HEK293T (cell line): ENCODE data around the gene EME2.

Experiments used
- ARNT ChIP-seq: fragments of 450-650 bp; IDR thresholded peaks from 2 replicates; pipeline ENCODE4 v1.6.1; 2017; ENCODE audit warnings: mild to moderate bottlenecking
- ELF4 ChIP-seq: fragments of 450-650 bp; IDR thresholded peaks from 2 replicates; pipeline ENCODE4 v1.6.1; 2017; ENCODE audit warnings: antibody characterized with exemption
- FOXM1 ChIP-seq: fragments of 450-650 bp; IDR thresholded peaks from 2 replicates; pipeline ENCODE4 v1.6.1; 2017; ENCODE audit warnings: mild to moderate bottlenecking, borderline replicate concordance
- HDGF ChIP-seq: fragments of 450-650 bp; IDR thresholded peaks from 2 replicates; pipeline ENCODE4 v1.6.1; 2017; ENCODE audit warnings: antibody characterized with exemption, borderline replicate concordance
- L3MBTL2 ChIP-seq: fragments of 450-650 bp; conservative IDR thresholded peaks from 2 replicates; pipeline ENCODE4 v1.6.1; 2016; ENCODE audit warnings: mild to moderate bottlenecking
- LEF1 ChIP-seq: fragments of 450-650 bp; IDR thresholded peaks from 2 replicates; pipeline ENCODE4 v1.6.1; 2017; ENCODE audit warnings: mild to moderate bottlenecking, borderline replicate concordance
- NFRKB ChIP-seq: fragments of 450-650 bp; IDR thresholded peaks from 2 replicates; pipeline ENCODE4 v1.6.1; 2016; ENCODE audit warnings: mild to moderate bottlenecking, moderate library complexity
- PKNOX1 ChIP-seq: fragments of 450-650 bp; IDR thresholded peaks from 2 replicates; pipeline ENCODE4 v1.6.1; 2016
- SUZ12 ChIP-seq: fragments of 450-650 bp; IDR thresholded peaks from 2 replicates; pipeline ENCODE4 v1.6.1; 2016; ENCODE audit warnings: mild to moderate bottlenecking

GRCh38 chr16:1772362-1772907, at the start of gene EME2:
- no peak for TF ChIP-seq ELF4
- no peak for TF ChIP-seq PKNOX1
- no peak; the same call in 1 of the 2 replicates for TF ChIP-seq L3MBTL2
- no peak for TF ChIP-seq FOXM1
- no peak for TF ChIP-seq NFRKB
- TF ChIP-seq LEF1: no peak
- TF ChIP-seq HDGF: no peak
- no peak for TF ChIP-seq SUZ12
- TF ChIP-seq ARNT: no peak
